Activated T-helper 9 cell treated with anti-CD3 and anti-CD28 coated beads, Interleukin-2, amount 50 U/mL, for 16 hours (primary cell): ENCODE measurements around the gene PDE1C.

Experiments
- DNase-seq: peaks from one replicate; pipeline ENCODE4 v3.0.0-alpha.2; 2020; ENCODE audit warnings: low read depth

PDE1C gene

DNA sequence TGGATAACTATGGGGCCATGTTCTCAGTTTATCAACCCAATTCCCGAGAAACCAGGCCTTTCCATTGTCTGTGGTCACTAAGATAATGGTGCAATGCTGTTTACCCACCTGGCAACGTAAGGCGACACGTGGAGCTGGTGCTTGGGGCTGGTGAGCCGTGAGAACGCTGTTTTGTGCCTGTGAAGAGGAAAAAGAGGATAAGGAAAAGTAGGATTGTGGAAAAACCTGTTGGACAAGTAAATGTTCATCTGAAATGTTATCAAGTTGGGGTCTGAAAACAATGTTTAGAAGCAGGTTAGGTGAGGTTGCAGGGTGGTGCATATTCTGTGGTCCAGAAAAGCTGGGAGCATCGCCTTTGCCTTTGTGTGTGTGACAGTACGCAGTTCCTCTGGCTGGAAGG, 294.7 kb downstream of the PDE1C start:
- no peak for DNase-seq

GRCh38 chr7:31772211-31772610, 298.0 kb downstream of the PDE1C start:
- DNase-seq, result no peak

DNA sequence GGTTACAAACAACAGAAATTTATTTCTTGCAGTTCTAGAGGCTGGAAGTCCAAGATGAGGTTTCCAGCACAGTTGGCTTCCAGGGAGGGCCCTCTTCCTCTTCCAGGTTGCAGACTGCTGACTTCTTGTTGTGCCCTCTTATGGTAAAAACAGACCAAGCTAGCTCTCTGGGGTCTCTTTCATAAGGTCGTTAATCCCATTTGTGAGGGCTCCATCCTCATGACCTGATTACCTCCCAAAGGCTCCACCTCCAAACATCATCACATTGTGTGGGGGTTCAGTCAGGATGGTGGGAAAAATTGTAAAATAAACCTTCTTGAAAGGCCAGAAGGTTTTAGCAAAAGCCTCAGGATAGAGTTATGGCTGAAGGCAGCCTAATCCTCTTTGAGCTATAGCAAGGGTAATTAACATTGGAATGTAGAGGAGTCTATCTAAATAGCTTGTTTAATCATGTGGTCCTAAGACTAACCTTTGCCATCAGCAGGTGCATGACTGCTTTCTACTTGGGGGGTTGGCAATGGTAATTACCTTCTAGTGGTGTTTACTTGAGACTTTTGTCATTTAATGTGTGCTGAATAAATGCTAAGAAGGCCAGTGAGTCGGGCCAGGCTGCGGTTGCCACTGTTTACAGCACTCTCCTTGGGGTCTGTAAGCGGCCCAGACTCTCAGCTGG, 302.4 kb downstream of the PDE1C start:
- DNase-seq, result no peak

DNA sequence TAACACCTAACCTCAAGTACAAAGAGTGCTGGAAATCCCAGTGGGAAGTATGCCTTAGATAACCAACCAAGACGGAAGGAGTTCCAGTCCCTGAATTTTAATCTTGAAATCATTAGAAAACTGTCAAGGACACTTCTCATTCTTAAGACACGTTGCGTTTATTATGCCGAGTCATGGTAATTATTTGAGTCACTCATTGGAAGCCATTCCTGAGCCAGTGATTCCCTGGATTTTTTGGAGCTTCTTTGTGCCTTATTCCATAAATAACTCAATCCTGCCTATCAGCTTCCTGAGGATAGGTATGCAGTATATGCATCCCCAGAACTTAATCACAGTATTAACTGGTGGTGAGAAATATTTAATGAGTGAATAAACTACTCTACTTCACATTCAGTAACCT, 305.7 kb downstream of the PDE1C start:
- DNase-seq, result no peak

GRCh38 chr7:31763548-31763947, 306.7 kb downstream of the PDE1C start:
- no peak for DNase-seq

GRCh38 chr7:31761646-31762045, 308.6 kb downstream of the PDE1C start:
- no peak for DNase-seq

DNA sequence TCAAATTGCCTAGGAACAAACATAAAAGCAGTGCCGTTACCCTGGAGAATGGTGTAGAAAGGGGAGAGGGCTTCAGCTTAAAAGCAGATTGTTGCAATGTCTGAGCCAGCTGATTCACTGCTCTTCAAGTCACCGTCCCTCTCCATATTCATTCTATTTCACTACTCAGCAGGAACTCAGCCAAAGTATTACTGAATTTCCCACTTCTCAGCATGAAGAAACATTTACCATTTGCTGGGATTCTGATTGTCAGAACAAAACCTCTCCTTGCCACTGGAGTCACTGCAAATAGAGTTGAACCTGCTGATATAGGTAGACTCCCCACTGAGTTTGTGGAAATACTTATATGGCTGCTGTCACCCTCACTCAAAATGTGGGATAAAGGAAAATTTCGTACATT, 311.5 kb downstream of the PDE1C start:
- DNase-seq, result no peak

- no peak for DNase-seq
Observed at GRCh38 chr7:31751726-31752125, 318.5 kb downstream of the PDE1C start.

DNA sequence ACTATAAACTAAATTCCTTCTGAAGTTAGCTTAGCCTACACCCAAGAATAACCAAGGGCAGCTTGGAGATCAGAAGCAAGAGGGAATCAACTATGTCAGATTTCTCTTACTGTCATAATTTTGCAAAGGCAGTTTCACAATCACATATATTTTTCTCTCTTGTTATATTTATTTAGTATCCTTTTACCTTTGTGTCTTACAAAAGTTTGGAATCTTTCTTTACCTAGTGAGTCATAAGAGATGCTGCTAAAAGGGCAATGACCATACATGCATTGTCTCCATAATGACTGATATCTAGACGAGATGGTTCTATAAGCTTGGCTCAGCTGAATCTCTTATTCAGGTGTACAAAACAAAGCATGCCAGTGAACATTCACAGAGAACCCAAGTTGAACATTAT, 322.1 kb downstream of the PDE1C start:
- no peak for DNase-seq

- no peak for DNase-seq
Observed at GRCh38 chr7:31747553-31747952, 322.7 kb downstream of the PDE1C start.

DNA sequence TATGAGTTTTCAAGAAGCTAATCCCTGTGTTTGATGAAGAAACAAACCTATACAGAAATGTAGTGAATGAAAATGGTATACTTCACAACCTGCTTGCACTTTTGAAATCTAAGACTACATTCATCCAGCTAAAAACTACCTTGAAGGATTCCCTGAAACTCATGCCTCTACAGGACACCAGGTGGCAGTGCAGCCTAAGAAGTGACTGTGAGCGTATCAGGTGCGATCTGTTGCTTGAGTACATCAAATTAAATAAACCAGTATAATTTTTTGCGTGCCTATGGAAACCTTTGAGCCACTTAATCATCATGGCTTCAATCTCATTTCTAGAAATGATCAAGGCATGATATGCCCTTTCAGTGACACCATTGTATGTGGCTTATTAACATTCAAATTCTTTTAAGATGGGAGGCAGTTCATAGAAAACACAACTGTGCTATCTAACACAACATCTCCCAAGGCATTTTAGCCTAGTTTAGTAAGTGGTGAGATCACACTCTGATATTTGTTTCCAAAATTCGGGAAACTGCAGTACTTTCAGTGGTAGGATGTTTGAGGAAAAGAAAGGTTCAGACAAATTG, 325.8 kb downstream of the PDE1C start:
- DNase-seq, result no peak

- DNase-seq, result no peak
Observed at GRCh38 chr7:31741852-31742251, 328.4 kb downstream of the PDE1C start.

DNA sequence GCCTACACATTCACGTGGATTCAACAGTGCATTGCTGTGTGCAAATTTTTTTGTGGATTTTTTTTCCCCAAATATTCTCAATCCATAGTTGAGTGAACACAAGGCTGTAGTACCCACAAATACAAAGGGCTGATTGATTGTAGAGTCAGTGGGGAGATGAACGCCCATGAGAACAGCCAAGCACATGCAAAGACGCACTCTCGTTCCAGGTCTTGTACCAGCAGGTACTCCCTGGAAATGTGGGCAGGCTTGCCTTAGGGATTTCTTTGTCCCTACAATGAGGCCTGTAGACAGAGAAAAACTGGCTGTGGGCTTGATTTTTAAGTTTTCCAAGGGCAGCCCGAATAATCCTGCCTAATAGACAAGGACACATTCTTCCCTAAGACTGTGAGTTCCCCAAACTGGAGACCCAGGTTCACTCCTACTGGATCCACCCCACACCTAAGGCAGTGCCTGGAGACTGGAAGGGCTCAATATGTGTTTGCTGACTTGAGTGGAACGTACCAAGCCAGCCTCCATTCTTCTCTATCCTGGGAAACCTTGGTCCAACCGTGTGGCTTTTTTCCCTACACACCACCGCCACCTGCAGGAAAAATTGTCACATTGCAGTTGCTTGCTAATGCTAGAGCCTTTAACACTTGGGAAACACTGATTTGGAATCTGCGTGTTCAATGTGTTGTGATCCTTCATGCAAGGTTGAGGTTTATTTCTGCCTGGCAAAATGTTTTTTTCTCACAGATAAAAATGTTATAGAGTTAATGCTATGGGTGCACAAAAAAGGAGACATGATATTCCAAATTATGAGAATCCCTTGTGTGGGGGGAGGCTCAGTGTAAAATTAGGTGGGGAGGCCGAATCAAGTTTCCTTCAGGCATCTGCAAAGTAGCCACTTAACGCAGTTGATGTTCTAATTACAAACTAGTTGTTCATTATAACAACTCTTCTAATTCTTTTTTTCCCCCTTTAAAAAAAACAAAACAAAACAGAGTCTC, 333.9 kb downstream of the PDE1C start:
- no peak for DNase-seq

DNA sequence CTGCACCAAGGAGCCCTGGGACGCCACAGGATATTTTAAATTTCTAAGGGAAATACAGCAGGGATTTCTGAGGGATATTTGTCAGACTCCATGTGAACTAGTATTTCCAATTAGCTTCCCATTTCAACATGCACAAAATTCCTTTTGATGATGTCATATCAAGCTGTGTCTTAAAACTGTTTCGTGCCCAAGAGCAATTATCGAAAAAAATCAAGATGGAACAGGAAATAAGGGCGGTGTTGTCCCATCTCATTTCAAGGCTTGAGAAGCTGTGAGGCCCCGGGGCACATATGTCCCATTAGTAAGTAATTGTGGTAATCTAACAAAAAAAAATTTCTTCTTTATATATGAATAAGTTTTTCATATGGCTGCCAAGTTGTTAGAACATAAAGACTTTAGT, 335.8 kb downstream of the PDE1C start:
- DNase-seq, result no peak

GRCh38 chr7:31729195-31729804, 340.9 kb downstream of the PDE1C start:
- no peak for DNase-seq

DNA sequence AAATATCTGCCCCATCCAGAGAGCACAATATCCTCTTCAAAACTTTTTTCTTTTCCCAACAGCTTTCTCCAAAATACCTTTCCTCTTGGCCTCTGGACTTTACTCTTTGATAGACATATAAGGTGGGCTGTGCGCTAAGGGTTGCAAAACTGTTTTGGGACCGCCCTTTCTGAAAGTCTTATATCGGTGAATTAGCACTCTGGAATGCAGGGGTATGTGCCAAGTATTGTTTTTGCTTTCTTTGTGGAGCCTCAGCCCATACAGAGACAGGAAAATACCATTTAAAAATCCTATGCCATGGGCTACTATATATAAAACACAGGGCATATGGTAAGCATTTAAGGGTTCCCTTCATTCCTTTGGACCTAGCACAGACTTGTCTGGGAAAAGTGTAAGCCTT, 345.5 kb downstream of the PDE1C start:
- no peak for DNase-seq

DNA sequence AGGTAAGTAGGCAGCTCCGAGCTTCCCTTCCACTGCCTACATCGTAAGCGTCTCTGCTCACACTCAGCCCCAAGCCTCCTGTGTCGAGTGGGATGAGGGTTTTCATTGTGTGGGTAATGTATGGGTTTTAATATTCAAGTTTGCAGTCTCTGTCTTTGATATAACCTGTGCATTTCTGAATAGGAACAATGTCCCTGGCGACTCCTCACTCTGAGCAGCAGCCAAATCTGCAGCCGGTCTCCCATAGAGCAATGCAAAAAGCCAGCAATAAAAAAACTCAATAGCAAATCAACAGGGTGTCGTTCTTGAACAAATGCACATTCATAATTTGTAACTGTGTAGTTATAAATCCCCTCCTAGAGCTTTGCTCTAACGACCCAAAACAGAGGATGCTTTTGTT, 349.8 kb downstream of the PDE1C start:
- no peak for DNase-seq

DNA sequence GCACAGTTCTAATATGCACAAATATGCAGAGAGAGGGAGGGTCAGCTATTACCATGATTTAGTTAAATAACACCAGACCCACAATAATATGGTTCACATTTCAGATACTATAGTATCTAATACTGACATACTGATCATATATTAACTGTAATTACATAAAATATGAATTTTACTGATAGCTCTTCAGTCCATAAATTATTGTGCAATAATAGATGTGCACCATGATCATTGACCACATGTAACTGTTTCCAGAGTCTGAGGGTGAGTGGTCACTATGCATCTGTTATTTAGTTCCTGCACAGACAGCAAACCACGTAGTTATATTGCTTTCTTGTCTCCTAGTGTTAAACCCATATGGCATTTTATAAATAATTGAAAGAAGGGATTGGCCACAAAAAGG, 353.9 kb downstream of the PDE1C start:
- no peak for DNase-seq

DNA sequence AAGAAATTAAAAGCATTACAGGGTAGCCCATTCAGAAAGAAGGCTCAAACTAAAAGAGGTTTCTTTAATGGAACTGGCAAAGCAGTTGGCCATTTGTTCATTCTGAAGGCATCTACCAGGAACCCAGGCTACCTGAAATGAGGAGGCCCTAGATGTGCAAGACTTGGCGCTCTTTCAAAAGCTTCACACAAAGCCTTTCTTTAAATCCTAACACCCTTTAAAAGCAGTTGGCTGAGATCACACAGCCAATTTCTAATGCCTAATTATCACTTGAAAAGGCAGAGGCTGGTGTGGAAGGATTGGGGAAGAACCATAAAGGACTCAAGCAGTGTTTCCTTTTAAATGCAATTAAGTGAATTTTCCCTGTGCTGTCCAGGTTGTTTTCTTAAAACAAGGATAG, 360.0 kb downstream of the PDE1C start:
- DNase-seq, result no peak

GRCh38 chr7:31707089-31707488, 363.1 kb downstream of the PDE1C start:
- no peak for DNase-seq

GRCh38 chr7:31705377-31705776, 364.8 kb downstream of the PDE1C start:
- DNase-seq, result no peak

DNA sequence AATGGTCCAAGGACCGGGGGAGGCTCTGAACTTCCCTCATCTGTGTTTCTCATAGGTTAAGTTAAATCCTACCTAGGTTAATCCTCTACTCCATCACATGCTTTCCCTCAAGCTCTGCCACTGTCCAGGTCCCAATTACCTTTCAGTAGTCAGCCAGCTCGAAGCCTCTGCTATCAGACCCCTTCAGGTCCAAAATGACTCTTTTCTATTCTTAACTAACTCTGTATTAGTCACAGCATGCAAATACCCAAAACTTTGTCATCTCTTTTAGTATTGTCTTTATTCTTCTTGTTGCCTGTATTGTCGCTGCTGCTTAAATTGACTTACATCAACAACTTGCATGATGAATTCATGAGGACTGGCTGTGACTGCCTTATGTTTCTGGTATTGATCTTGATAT, 367.9 kb downstream of the PDE1C start:
- DNase-seq, result no peak
